Measurements from ENCODE around the gene PROX2. TPM values are rescaled to one million over a fixed set of nuclear protein-coding genes. Genes with fewer than 3 reads are reported as not detected.
A peak's percentile ranks its signal among the peaks of the same experiment; 100 is the strongest.

The PROX2 gene
- total and polyA plus RNA-seq, 2 donors (not counting 1 experiment from before 2014, with no cell fraction given) = 0.03 to 0.07 TPM

- 95% methylated on average over 11 of the region's 11 CpGs for WGBS (ENCODE audit: insufficient coverage)
These were observed 48.1 kb upstream of the PROX2 start for GRCh38 chr14:74924061-74924460.

DNA sequence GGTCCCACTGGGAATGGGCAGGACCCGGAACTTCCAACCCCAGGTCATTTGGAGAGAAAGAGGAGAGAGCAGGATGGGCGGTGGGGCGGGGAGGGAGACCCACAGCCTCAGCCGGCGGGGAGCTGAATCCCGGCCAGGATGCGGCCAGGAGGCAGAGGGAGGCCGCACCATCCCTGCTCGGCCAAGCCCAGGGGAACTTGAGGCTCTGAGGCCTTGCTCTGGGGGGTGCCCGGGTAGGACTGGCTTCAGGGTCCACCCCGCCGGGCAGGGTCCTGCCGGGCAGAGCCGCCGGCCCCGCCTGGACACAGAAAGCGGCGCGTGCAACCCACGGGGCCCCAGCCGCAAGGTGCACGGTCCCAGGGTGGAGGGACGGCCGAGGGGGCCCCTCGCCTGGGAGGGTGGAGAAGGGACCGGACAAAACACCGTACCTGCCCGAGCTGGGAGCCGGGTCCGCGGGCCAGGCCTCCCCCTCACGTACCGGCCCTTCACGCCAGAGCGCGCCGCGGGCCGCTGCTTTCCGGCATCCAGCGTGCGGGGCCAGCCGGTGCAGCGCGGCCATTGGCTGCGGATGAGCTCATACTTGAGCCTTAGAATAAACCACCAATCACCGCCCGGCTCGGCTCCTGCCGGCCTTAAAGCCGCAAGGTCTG, 46.9 kb upstream of the PROX2 start, which contains the start of gene RPS6KL1:
TSS of gene RPS6KL1 (minus strand) at position 509 of the 650 bp plus-strand sequence. CDS start 1,719 bp downstream, outside the sequence.
- Histone ChIP-seq H2AFZ (ENCODE audit: insufficient read depth, low read depth, low read length, poor library complexity, severe bottlenecking) (peak within 1 kb of the TSS; percentile 83), H3K9me3 (ENCODE audit: control extremely low read depth in 1 of 3, control insufficient read depth in 2 of 3, insufficient read depth in 1 of 3, low read length in 2 of 3) (no peaks in the 10 kb centered on the region), H3K9ac (ENCODE audit: low read length) (peak within 1 kb of the TSS; percentile 76), H3K36me3 (replicated peaks in 1 of 2; ENCODE audit: control extremely low read depth in 1 of 2, control insufficient read depth in 1 of 2, extremely low read depth in 1 of 2, insufficient read depth in 2 of 2, low read length in 1 of 2) (no peaks in the 10 kb centered on the region), H3K27ac (ENCODE audit: low read length in 2 of 2) (peak within 1 kb of the TSS in 1 of 2 donors; percentile 56), H3K4me3 (ENCODE audit: control extremely low read depth in 1 of 5, extremely low read depth in 1 of 5, insufficient read depth in 1 of 5, low read depth in 2 of 5, low read length in 4 of 5) (peak within 1 kb of the TSS in 4 of 5 experiments; percentile 45 to 62 (median 54)), H3K79me2 (ENCODE audit: control insufficient read depth, insufficient read depth, low read length) (no peaks in the 10 kb centered on the region), H3K27me3 (replicated peaks in 1 of 4; ENCODE audit: control extremely low read depth in 1 of 4, control insufficient read depth in 3 of 4, insufficient read depth in 4 of 4, low read length in 3 of 4) (no peaks in the 10 kb centered on the region), H3K4me1 (ENCODE audit: control insufficient read depth in 2 of 2, insufficient read depth in 2 of 2, low read length in 2 of 2) (peaks cover 4 to 13% of the 10 kb centered on the region in 2 donors), H4K20me1 (ENCODE audit: control insufficient read depth, insufficient read depth, low read length, poor library complexity, severe bottlenecking) (no peaks in the 10 kb centered on the region), H3K4me2 (replicated peaks; ENCODE audit: low read depth, low read length, poor library complexity, severe bottlenecking) (peak within 1 kb of the TSS; percentile 90)
- TF ChIP-seq, protein P1, sequence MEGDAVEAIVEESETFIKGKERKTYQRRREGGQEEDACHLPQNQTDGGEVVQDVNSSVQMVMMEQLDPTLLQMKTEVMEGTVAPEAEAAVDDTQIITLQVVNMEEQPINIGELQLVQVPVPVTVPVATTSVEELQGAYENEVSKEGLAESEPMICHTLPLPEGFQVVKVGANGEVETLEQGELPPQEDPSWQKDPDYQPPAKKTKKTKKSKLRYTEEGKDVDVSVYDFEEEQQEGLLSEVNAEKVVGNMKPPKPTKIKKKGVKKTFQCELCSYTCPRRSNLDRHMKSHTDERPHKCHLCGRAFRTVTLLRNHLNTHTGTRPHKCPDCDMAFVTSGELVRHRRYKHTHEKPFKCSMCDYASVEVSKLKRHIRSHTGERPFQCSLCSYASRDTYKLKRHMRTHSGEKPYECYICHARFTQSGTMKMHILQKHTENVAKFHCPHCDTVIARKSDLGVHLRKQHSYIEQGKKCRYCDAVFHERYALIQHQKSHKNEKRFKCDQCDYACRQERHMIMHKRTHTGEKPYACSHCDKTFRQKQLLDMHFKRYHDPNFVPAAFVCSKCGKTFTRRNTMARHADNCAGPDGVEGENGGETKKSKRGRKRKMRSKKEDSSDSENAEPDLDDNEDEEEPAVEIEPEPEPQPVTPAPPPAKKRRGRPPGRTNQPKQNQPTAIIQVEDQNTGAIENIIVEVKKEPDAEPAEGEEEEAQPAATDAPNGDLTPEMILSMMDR (IDR thresholded peaks at IDR 0.05) = no peak
- no peak for TF ChIP-seq EZH2 (IDR thresholded peaks at IDR 0.05; ENCODE audit: borderline replicate concordance, insufficient read depth, low read depth, low read length, poor library complexity, severe bottlenecking)
- ATAC-seq (ENCODE audit: low read depth) (peak; percentile 95), DNase-seq (peak; percentile 74)
- H3K4me1 Mint-ChIP-seq = peaks cover 4% of the 10 kb centered on the region
- H3K4me3 Mint-ChIP-seq = peak within 1 kb of the TSS; percentile 79
- H3K27me3 Mint-ChIP-seq = peaks cover 6% of the 10 kb centered on the region
- peak within 1 kb of the TSS; percentile 26 for H3K27ac Mint-ChIP-seq
- ChIA-PET POLR2A (interaction anchor here (0.6 to 1.1 kb wide), 2 partner anchors 14 to 17 kb away, joined by 5 to 6 read pairs; no protein-coding TSS in a partner anchor), CTCF (interaction anchor here (0.7 to 1.7 kb wide), 4 partner anchors 17 to 166 kb away, joined by 4 to 12 read pairs (median 6); no protein-coding TSS in a partner anchor)
- 15% methylated on average over 46 of the region's 51 CpGs for WGBS (ENCODE audit: insufficient coverage)
- no peaks in the 10 kb centered on the region for H3K9me3 Mint-ChIP-seq (ENCODE audit: insufficient read depth)
- intact Hi-C loops (cut with micrococcal nuclease) = loop anchor here (1.0 kb wide), 1 partner anchor 79 kb away; the partner anchor contains the start of gene EIF2B2

More at GRCh38 chr14:74924061-74924460, 48.1 kb upstream of the PROX2 start:
- DNase-seq (no peak), ATAC-seq (ENCODE audit: low read depth) (no peak)
- TF ChIP-seq, protein P1 (IDR thresholded peaks at IDR 0.05) = no peak
- TF ChIP-seq EZH2 (IDR thresholded peaks at IDR 0.05; ENCODE audit: borderline replicate concordance, insufficient read depth, low read depth, low read length, poor library complexity, severe bottlenecking) = no peak
- Histone ChIP-seq H3K4me1 (ENCODE audit: control insufficient read depth in 2 of 2, insufficient read depth in 2 of 2, low read length in 2 of 2) (peaks cover 4 to 13% of the 10 kb centered on the region in 2 donors), H3K4me3 (ENCODE audit: control extremely low read depth in 1 of 5, extremely low read depth in 1 of 5, insufficient read depth in 1 of 5, low read depth in 2 of 5, low read length in 4 of 5) (no peak overlapping the region), H3K27me3 (replicated peaks in 1 of 4; ENCODE audit: control extremely low read depth in 1 of 4, control insufficient read depth in 3 of 4, insufficient read depth in 4 of 4, low read length in 3 of 4) (no peaks in the 10 kb centered on the region), H3K4me2 (replicated peaks; ENCODE audit: low read depth, low read length, poor library complexity, severe bottlenecking) (no peak overlapping the region), H3K27ac (ENCODE audit: low read length in 2 of 2) (no peak overlapping the region), H3K79me2 (ENCODE audit: control insufficient read depth, insufficient read depth, low read length) (no peaks in the 10 kb centered on the region), H2AFZ (ENCODE audit: insufficient read depth, low read depth, low read length, poor library complexity, severe bottlenecking) (no peak overlapping the region), H3K9ac (ENCODE audit: low read length) (no peak overlapping the region), H3K9me3 (ENCODE audit: control extremely low read depth in 1 of 3, control insufficient read depth in 2 of 3, insufficient read depth in 1 of 3, low read length in 2 of 3) (no peaks in the 10 kb centered on the region), H3K36me3 (replicated peaks in 1 of 2; ENCODE audit: control extremely low read depth in 1 of 2, control insufficient read depth in 1 of 2, extremely low read depth in 1 of 2, insufficient read depth in 2 of 2, low read length in 1 of 2) (no peaks in the 10 kb centered on the region), H4K20me1 (ENCODE audit: control insufficient read depth, insufficient read depth, low read length, poor library complexity, severe bottlenecking) (no peaks in the 10 kb centered on the region)
- intact Hi-C loops (cut with micrococcal nuclease) = no loop called here
- ChIA-PET CTCF (interaction anchor here (1.3 to 1.7 kb wide), 3 partner anchors 19 to 63 kb away, joined by 4 to 12 read pairs (median 8); no protein-coding TSS in a partner anchor), POLR2A (no interaction called here)
- Mint-ChIP-seq H3K4me3 (peak overlapping the region; percentile 26), H3K9me3 (ENCODE audit: insufficient read depth) (no peaks in the 10 kb centered on the region), H3K27me3 (peaks cover 6% of the 10 kb centered on the region), H3K27ac (no peak overlapping the region), H3K4me1 (peaks cover 4% of the 10 kb centered on the region)

Data from B cell (primary cell).